ENCODE results near the gene RPS6KA2. TPM values are rescaled to one million over a fixed set of nuclear protein-coding genes. Genes with fewer than 3 reads are reported as not detected.

Gene RPS6KA2
- total and polyA plus RNA-seq, 2 donors (not counting 3 experiments of a cell fraction or from before 2014, with no cell fraction given), result 54.5 to 75.8 TPM

GRCh38 chr6:166589786-166590574 is 37.1 kb downstream of the RPS6KA2 start:
- H3K79me2 ChIP-seq (ENCODE audit: control insufficient read depth, insufficient read depth, low read length), result peaks cover 11% of the 10 kb centered on the region
- no TSS peak for BruUV-seq (replicated peaks)
- peak overlapping the region; percentile 13 for H3K4me2 ChIP-seq (ENCODE audit: insufficient read depth, low read length)
- FAIRE-seq (peak; percentile 31), DNase-seq (ENCODE audit: low read depth, low spot score) (no peak)
- H3K4me3 ChIP-seq (replicated peaks in 1 of 3; ENCODE audit: insufficient read depth in 1 of 3, low read depth in 1 of 3, low read length in 3 of 3), result no peak overlapping the region
- intact Hi-C loops (cut with micrococcal nuclease), result loop anchor here (1.0 to 5.0 kb wide), 3 partner anchors 7 to 37 kb away; partner anchors contain the start of gene RPS6KA2
- ChIA-PET POLR2A (interaction anchor here (0.9 to 1.8 kb wide), 2 partner anchors 9 to 36 kb away, joined by 3 to 10 read pairs; no protein-coding TSS in a partner anchor), CTCF (interaction anchor here (0.9 to 1.7 kb wide), 4 partner anchors 9 to 182 kb away, joined by 3 to 6 read pairs (median 4); no protein-coding TSS in a partner anchor)
- dilution Hi-C loops (cut with MboI; ENCODE audit: extremely low pct_ligation_motif_present, low sequenced_read_pairs), result no loop called here
- H3K36me3 ChIP-seq (ENCODE audit: control insufficient read depth in 2 of 2, extremely low read depth in 1 of 2, insufficient read depth in 2 of 2, low read length in 2 of 2), result no peaks in the 10 kb centered on the region
- peaks cover 34% of the 10 kb centered on the region for H3K4me1 ChIP-seq (ENCODE audit: control insufficient read depth, extremely low read depth, insufficient read depth, low read length)
- no peaks in the 10 kb centered on the region for H3K9me3 ChIP-seq (replicated peaks; ENCODE audit: control insufficient read depth, insufficient read depth, low read length)
- no peak overlapping the region for H2AFZ ChIP-seq (ENCODE audit: low read depth, low read length)
- peak overlapping the region; percentile 40 for H3K27ac ChIP-seq (ENCODE audit: insufficient read depth, low read depth, low read length)
- no peaks in the 10 kb centered on the region for H3K9me1 ChIP-seq (replicated peaks; ENCODE audit: control insufficient read depth, extremely low read depth, insufficient read depth, low read length)
- H3K9ac ChIP-seq (replicated peaks; ENCODE audit: extremely low read depth, insufficient read depth, low read length), result no peak overlapping the region
- no peaks in the 10 kb centered on the region for H3K27me3 ChIP-seq (ENCODE audit: control insufficient read depth in 2 of 2, insufficient read depth in 2 of 2, low read length in 2 of 2)
- no peak for TF ChIP-seq EZH2 (IDR thresholded peaks at IDR 0.05; ENCODE audit: borderline replicate concordance, low read depth, low read length, severe bottlenecking)
- TF ChIP-seq POLR2AphosphoS5 (IDR thresholded peaks at IDR 0.05; ENCODE audit: insufficient read depth, low read depth, low read length), result no peak
- no peak for TF ChIP-seq GATA2 (IDR thresholded peaks at IDR 0.05; ENCODE audit: insufficient read depth, insufficient read length, low read depth, low read length)
- TF ChIP-seq CTCF (IDR thresholded peaks at IDR 0.05; ENCODE audit: extremely low read depth in 1 of 2, insufficient read depth in 1 of 2, low read depth in 1 of 2, low read length in 2 of 2), result no peak
- TF ChIP-seq MYC (IDR thresholded peaks at IDR 0.05; ENCODE audit: low read depth, low read length), result no peak
- no peak for TF ChIP-seq FOS (IDR thresholded peaks at IDR 0.05; ENCODE audit: borderline replicate concordance, insufficient read depth, low read length)
- TF ChIP-seq JUN (IDR thresholded peaks at IDR 0.05; ENCODE audit: borderline replicate concordance, insufficient read depth, insufficient read length, low read depth), result no peak
- TF ChIP-seq MAX (IDR thresholded peaks at IDR 0.05; ENCODE audit: insufficient read depth, insufficient read length), result no peak
- no peak for TF ChIP-seq POLR2A (IDR thresholded peaks at IDR 0.05; ENCODE audit: low read depth, low read length)
- no peaks in the 10 kb centered on the region for H4K20me1 ChIP-seq (replicated peaks; ENCODE audit: control insufficient read depth, extremely low read depth, insufficient read depth, low read length)

Data from endothelial cell of umbilical vein (primary cell).